Ishikawa (cell line): Measurements from ENCODE around the gene USP14.

ENCODE experiments used
- CEBPB ChIP-seq: IDR thresholded peaks from 2 replicates; pipeline ENCODE4 v1.6.1; 2012
- CREB1 ChIP-seq: IDR thresholded peaks from 2 replicates; pipeline ENCODE4 v1.6.1; 2012; ENCODE audit warnings: low read depth
- EGR1 ChIP-seq: IDR thresholded peaks from 2 replicates; pipeline ENCODE4 v1.6.1; 2012
- EP300 ChIP-seq: IDR thresholded peaks from 2 replicates; pipeline ENCODE4 v1.6.1; 2012; ENCODE audit warnings: borderline replicate concordance
- FOXM1 ChIP-seq: IDR thresholded peaks from 2 replicates; pipeline ENCODE4 v1.6.1; 2012; ENCODE audit warnings: low read depth, borderline replicate concordance
- RAD21 ChIP-seq: IDR thresholded peaks from 2 replicates; pipeline ENCODE4 v1.6.1; 2012; ENCODE audit warnings: low read depth
- TAF1 ChIP-seq: IDR thresholded peaks from 2 replicates; pipeline ENCODE4 v1.6.1; 2012; ENCODE audit warnings: low read depth, mild to moderate bottlenecking
- TCF12 ChIP-seq: IDR thresholded peaks from 2 replicates; pipeline ENCODE4 v1.6.1; 2012; ENCODE audit warnings: low read depth
- TEAD4 ChIP-seq: IDR thresholded peaks from 2 replicates; pipeline ENCODE4 v1.6.1; 2012
- YY1 ChIP-seq: IDR thresholded peaks from 2 replicates; pipeline ENCODE4 v1.6.1; 2012; ENCODE audit warnings: low read depth
- ZBTB7A ChIP-seq: IDR thresholded peaks from 2 replicates; pipeline ENCODE4 v1.6.1; 2012; ENCODE audit warnings: low read depth
- TF ChIP-seq, protein P1 (sequence below): IDR thresholded peaks from 2 replicates; pipeline ENCODE4 v1.6.1; 2012
- TF ChIP-seq, protein P2 (sequence below): IDR thresholded peaks from 2 replicates; pipeline ENCODE4 v1.6.1; 2012; ENCODE audit warnings: low read depth, mild to moderate bottlenecking
- TF ChIP-seq, protein P3 (sequence below): IDR thresholded peaks from 2 replicates; pipeline ENCODE4 v1.6.1; 2012

DNA sequence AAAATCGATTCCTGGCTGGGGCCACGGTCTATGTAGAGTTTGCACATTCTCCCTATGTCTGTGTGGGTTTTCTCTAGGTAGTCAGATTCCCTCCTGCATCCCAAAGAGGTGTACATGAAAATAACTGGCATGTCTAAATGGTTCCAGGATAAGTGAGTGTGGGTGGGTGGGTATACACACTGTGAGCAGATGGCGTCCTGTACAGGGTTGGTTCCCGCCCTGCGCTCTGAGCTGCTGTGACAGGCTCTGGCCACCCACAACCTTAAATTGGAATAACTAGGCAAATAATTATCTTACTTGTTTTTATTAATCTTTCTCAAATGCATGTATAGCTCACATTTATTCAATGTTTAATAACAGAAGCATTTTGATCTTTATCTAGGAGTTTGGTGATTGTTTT, 93.2 kb downstream of the USP14 start:
- TF ChIP-seq TCF12 (no peak), TAF1 (no peak), EP300 (no peak), ZBTB7A (no peak), EGR1 (no peak), CEBPB (no peak), RAD21 (no peak), CREB1 (no peak), TEAD4 (no peak), YY1 (no peak), FOXM1 (no peak)
- TF ChIP-seq, protein P1, sequence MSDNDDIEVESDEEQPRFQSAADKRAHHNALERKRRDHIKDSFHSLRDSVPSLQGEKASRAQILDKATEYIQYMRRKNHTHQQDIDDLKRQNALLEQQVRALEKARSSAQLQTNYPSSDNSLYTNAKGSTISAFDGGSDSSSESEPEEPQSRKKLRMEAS, result no peak
- TF ChIP-seq, protein P2, sequence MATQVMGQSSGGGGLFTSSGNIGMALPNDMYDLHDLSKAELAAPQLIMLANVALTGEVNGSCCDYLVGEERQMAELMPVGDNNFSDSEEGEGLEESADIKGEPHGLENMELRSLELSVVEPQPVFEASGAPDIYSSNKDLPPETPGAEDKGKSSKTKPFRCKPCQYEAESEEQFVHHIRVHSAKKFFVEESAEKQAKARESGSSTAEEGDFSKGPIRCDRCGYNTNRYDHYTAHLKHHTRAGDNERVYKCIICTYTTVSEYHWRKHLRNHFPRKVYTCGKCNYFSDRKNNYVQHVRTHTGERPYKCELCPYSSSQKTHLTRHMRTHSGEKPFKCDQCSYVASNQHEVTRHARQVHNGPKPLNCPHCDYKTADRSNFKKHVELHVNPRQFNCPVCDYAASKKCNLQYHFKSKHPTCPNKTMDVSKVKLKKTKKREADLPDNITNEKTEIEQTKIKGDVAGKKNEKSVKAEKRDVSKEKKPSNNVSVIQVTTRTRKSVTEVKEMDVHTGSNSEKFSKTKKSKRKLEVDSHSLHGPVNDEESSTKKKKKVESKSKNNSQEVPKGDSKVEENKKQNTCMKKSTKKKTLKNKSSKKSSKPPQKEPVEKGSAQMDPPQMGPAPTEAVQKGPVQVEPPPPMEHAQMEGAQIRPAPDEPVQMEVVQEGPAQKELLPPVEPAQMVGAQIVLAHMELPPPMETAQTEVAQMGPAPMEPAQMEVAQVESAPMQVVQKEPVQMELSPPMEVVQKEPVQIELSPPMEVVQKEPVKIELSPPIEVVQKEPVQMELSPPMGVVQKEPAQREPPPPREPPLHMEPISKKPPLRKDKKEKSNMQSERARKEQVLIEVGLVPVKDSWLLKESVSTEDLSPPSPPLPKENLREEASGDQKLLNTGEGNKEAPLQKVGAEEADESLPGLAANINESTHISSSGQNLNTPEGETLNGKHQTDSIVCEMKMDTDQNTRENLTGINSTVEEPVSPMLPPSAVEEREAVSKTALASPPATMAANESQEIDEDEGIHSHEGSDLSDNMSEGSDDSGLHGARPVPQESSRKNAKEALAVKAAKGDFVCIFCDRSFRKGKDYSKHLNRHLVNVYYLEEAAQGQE, result no peak
- TF ChIP-seq, protein P3, sequence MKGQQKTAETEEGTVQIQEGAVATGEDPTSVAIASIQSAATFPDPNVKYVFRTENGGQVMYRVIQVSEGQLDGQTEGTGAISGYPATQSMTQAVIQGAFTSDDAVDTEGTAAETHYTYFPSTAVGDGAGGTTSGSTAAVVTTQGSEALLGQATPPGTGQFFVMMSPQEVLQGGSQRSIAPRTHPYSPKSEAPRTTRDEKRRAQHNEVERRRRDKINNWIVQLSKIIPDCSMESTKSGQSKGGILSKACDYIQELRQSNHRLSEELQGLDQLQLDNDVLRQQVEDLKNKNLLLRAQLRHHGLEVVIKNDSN, result no peak
